Measurements from ENCODE around the gene SEL1L2.

DNA sequence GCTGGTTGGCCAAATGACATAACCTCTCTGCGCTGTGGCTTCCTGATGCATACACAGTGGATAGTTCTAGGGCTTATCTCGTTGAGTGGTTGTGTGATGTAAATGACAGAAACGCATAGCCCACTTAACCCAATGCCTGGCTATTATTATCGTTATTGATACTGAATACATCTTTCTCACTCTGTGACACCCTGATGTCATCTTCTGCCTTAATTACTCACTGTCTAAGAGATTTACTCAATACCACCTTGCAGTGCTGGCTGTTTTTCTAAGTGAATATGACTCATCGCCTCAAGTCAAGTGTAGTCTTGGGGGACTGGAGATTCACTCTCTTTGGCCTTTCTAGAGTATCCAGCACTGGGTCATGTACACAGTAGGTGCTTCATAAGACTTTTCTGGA lies 132.0 kb downstream of the SEL1L2 start:
- TF ChIP-seq, protein P1, sequence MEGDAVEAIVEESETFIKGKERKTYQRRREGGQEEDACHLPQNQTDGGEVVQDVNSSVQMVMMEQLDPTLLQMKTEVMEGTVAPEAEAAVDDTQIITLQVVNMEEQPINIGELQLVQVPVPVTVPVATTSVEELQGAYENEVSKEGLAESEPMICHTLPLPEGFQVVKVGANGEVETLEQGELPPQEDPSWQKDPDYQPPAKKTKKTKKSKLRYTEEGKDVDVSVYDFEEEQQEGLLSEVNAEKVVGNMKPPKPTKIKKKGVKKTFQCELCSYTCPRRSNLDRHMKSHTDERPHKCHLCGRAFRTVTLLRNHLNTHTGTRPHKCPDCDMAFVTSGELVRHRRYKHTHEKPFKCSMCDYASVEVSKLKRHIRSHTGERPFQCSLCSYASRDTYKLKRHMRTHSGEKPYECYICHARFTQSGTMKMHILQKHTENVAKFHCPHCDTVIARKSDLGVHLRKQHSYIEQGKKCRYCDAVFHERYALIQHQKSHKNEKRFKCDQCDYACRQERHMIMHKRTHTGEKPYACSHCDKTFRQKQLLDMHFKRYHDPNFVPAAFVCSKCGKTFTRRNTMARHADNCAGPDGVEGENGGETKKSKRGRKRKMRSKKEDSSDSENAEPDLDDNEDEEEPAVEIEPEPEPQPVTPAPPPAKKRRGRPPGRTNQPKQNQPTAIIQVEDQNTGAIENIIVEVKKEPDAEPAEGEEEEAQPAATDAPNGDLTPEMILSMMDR (IDR thresholded peaks at IDR 0.05) = no peak
- TF ChIP-seq POLR2AphosphoS5 (IDR thresholded peaks at IDR 0.05) = no peak
